Anterior cingulate cortex (tissue), 58 donors: ENCODE data around the gene OFD1.

Source experiments
- DNase-seq, 58 donors: peaks; one replicate each; lab custom pipeline; 2025; lab: John Stamatoyannopoulos, UW

The OFD1 gene

GRCh38 chrX:13747836-13748235 lies 13.3 kb downstream of the OFD1 start:
- peak in 10 of 58 donors; percentile 0 to 37 (median 12) for DNase-seq

GRCh38 chrX:13748486-13748885 lies 13.9 kb downstream of the OFD1 start:
- DNase-seq, result no peak

- no peak for DNase-seq
These were observed 15.7 kb downstream of the OFD1 start for GRCh38 chrX:13750204-13750603.

GRCh38 chrX:13750812-13751211 lies 16.3 kb downstream of the OFD1 start:
- DNase-seq, result no peak

GRCh38 chrX:13752141-13752540 lies 17.6 kb downstream of the OFD1 start:
- DNase-seq, result no peak

GRCh38 chrX:13752646-13753045 lies 18.1 kb downstream of the OFD1 start:
- DNase-seq, result no peak

- DNase-seq, result no peak
These were observed 20.2 kb downstream of the OFD1 start for GRCh38 chrX:13754765-13755164.

GRCh38 chrX:13755254-13755653 lies 20.7 kb downstream of the OFD1 start:
- no peak for DNase-seq

- no peak for DNase-seq
These were observed 21.8 kb downstream of the OFD1 start for GRCh38 chrX:13756381-13756780.

- no peak for DNase-seq
These were observed 24.7 kb downstream of the OFD1 start for GRCh38 chrX:13759152-13759718.

GRCh38 chrX:13760426-13760825 lies 25.9 kb downstream of the OFD1 start:
- peak in 1 of 58 donors; percentile 0 for DNase-seq

GRCh38 chrX:13761606-13762414 lies 27.3 kb downstream of the OFD1 start:
- no peak for DNase-seq

GRCh38 chrX:13763489-13763888 lies 28.9 kb downstream of the OFD1 start:
- peak in 38 of 58 donors; percentile 0 to 55 (median 21) for DNase-seq

- DNase-seq, result peak in 2 of 58 donors; percentile 4 to 29
These were observed 29.7 kb downstream of the OFD1 start for GRCh38 chrX:13764281-13764680.

GRCh38 chrX:13764765-13765164 lies 30.2 kb downstream of the OFD1 start:
- DNase-seq, result peak in 27 of 58 donors; percentile 0 to 44 (median 18)

GRCh38 chrX:13768939-13769338 lies 34.4 kb downstream of the OFD1 start:
- DNase-seq, result no peak

- no peak for DNase-seq
These were observed 35.5 kb downstream of the OFD1 start for GRCh38 chrX:13770013-13770535.

GRCh38 chrX:13774696-13775095 lies 40.1 kb downstream of the OFD1 start:
- DNase-seq, result no peak

- DNase-seq, result no peak
These were observed 41.3 kb downstream of the OFD1 start for GRCh38 chrX:13775837-13776236.

GRCh38 chrX:13776387-13776786 lies 41.8 kb downstream of the OFD1 start:
- peak in 1 of 58 donors; percentile 14 for DNase-seq

GRCh38 chrX:13778916-13779315 lies 44.4 kb downstream of the OFD1 start:
- DNase-seq, result no peak
